Epithelial cell of proximal tubule (primary cell): ENCODE data around the gene HAL. TPM values are rescaled to one million over a fixed set of nuclear protein-coding genes. Genes with fewer than 3 reads are reported as not detected.

Experiments
- DNase-seq: peaks from one replicate; pipeline ENCODE4 v3.0.0-alpha.2; 2011; ENCODE audit warnings: low read depth
- H3K4me3 ChIP-seq: 2 replicates; pipeline ENCODE4 v1.5.1; 2011; ENCODE audit warnings: low read depth, mild to moderate bottlenecking, low read length
- CTCF ChIP-seq: conservative IDR thresholded peaks from 2 replicates; pipeline ENCODE4 v1.5.1; 2012; ENCODE audit warnings: low read depth, mild to moderate bottlenecking, low read length
- total RNA-seq: library from RNA; depleted of rRNA; stranded (reverse); fragments of >200 nt; gene quantifications from 2 replicates; pipeline ENCODE4 v1.2.3, GENCODE V29; 2015

HAL gene
- total RNA-seq, 1 donor from 2014 or later: 0.23 TPM

- peak; percentile 57 for TF ChIP-seq CTCF
- H3K4me3 ChIP-seq: no peak overlapping the region
- DNase-seq: no peak
Observed at GRCh38 chr12:96015672-96016071, 19.5 kb upstream of the HAL start.

DNA sequence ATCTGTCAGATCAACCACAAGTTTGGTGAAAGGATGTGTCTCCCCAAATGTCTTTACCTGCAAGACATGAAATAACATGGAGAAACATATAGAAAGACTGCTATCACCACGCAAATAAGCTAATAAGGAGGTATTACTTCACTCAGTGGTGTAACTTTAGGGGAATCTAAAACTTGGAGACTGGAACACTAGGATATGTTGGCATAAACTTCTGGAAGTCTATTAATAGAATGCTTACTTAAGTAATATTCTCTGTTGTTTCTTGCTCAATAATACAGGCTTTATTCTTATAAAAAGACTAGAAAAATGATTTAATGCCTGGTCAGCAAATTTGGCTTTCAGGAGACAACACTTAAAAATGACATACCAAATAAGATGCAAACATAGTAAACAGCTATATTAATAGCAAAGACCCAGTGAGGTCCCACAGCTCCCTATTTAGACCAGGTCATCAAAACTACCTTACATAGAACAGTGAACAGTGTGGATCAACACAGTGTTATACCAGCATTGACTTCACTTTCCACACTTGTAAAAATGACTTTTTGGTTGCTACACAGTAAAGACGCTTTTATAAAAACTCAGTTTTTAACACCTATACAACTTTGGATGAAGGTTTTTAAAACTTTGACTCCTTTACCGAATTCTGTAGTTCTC, 18.9 kb upstream of the HAL start:
- no peak overlapping the region for H3K4me3 ChIP-seq
- no peak for DNase-seq
- TF ChIP-seq CTCF: no peak

- no peak for DNase-seq
Observed at GRCh38 chr12:96007729-96008128, 11.6 kb upstream of the HAL start.

DNA sequence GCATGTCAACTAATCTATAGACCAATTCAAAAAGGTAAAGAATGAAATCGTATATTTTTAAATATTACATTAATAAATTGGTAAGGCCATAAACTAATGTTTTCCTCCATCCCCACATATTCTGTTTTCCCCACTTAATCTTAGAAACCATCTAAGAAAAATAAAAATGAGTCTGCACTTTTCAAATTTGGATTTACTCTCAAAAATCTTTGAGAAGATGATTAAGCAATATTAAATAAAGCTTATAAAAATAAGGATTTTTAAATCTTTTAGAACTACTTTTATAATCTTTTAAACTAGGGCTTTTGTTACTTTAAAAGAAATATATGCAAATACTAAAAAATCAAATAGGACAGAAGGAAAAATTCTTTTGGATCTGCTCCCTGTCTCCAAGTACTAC, 10.6 kb upstream of the HAL start:
- H3K4me3 ChIP-seq: no peak overlapping the region
- DNase-seq: no peak
- TF ChIP-seq CTCF: no peak

More at GRCh38 chr12:96007729-96008128, 11.6 kb upstream of the HAL start:
- TF ChIP-seq CTCF: no peak
- H3K4me3 ChIP-seq: no peak overlapping the region

DNA sequence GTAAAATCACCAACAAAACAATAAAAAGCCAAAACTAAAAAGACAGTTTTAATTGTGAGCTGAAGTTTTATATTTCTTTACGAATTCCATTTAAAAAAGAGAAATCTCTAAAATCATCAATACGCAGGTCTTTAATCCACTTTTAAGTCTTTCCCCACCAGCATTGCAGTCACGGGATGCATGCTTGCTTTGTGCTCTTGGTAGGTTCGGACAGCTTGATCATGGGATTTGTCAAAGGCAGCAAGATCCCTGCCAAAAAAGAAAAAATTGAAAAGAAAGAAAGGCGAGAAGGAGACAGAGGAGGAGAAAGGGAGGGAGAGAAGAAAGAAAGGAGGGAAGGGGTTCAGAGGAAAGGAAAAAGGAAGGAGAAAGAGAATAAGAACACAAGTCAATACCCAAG, 4.7 kb upstream of the HAL start:
- no peak for DNase-seq
- H3K4me3 ChIP-seq: no peak overlapping the region
- no peak for TF ChIP-seq CTCF

- DNase-seq: no peak
- TF ChIP-seq CTCF: no peak
- H3K4me3 ChIP-seq: no peak overlapping the region
Observed at GRCh38 chr12:95999484-95999883, 3.3 kb upstream of the HAL start.

GRCh38 chr12:95998611-95999286, 2.6 kb upstream of the HAL start:
- DNase-seq: no peak
- TF ChIP-seq CTCF: peak; percentile 88
- H3K4me3 ChIP-seq: no peak overlapping the region
